GM12801 (cell line): ENCODE measurements around the gene XPO6.

Experiments used
- TF ChIP-seq, protein P1 (sequence below): IDR thresholded peaks from one replicate; pipeline ENCODE4 v1.5.1; 2011; ENCODE audit warnings: control low read depth; ENCODE audit not compliant: insufficient read length; ENCODE audit errors: extremely low read depth

The XPO6 gene

GRCh38 chr16:28211758-28212531, at the start of gene XPO6:
TSS of gene XPO6 (minus strand) at chr16:28211965. CDS start at chr16:28211368, 597 bp downstream.
- TF ChIP-seq, protein P1, sequence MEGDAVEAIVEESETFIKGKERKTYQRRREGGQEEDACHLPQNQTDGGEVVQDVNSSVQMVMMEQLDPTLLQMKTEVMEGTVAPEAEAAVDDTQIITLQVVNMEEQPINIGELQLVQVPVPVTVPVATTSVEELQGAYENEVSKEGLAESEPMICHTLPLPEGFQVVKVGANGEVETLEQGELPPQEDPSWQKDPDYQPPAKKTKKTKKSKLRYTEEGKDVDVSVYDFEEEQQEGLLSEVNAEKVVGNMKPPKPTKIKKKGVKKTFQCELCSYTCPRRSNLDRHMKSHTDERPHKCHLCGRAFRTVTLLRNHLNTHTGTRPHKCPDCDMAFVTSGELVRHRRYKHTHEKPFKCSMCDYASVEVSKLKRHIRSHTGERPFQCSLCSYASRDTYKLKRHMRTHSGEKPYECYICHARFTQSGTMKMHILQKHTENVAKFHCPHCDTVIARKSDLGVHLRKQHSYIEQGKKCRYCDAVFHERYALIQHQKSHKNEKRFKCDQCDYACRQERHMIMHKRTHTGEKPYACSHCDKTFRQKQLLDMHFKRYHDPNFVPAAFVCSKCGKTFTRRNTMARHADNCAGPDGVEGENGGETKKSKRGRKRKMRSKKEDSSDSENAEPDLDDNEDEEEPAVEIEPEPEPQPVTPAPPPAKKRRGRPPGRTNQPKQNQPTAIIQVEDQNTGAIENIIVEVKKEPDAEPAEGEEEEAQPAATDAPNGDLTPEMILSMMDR, result no peak

DNA sequence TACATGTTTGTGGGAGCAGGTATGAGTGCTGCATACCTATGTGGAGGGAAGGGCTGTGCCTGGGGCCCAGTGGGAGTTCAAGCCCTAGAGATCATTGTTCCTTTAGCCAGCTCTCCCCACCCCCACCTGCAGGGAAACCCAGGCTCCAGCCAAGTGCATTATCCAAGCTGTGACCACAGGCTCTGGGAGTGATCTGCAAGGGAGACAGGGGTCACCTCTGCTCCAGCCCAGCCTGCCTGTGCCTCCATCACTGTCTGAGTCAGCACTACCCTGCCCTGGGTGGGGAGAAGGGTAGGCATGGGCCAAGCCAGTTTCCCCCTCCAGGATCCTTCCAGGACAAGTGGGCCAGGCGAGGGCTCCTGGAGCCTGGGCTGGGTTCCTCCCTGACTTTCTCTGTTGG, 48.4 kb upstream of the XPO6 start:
- TF ChIP-seq, protein P1, result no peak

DNA sequence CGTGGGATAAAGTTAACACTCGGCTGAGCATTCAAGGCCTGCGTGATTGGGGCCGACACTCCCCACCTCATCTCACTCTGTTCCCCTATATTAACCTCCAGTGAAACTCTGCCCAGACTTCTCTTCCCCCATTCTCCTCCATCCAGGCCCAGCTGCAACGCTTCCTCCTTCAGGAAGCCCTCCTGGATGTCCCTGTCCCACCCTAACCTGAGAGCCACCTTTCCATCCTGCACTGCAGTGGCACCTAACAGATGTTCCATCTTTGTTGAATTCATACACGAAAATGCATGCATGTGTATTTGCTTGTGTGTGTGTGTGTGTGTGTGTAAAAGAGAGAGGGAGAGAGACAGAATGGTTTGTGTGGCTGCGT, 48.0 kb upstream of the XPO6 start:
- TF ChIP-seq, protein P1, result no peak

GRCh38 chr16:28259091-28259780, 47.5 kb upstream of the XPO6 start:
- TF ChIP-seq, protein P1, result no peak

DNA sequence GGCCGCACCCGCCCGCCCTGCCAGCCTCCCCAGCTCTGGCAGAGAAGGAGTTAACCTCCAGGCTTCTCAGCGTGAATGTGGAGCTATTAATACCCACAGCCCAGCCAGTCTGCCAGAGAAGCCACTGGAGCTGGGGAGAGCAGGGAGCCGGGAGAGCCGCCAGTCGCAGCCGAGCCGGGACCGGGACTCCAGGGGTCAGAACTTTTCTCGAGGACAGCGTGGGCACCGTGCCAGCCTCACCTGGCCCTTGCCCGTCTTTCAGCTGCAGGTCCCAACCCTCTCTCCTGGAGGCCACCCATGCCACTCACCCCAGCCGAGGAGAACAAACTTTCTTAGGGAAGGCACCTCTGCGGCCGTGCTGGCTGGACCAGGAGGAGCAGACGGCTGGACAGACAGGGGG, 46.8 kb upstream of the XPO6 start:
- TF ChIP-seq, protein P1, result no peak

DNA sequence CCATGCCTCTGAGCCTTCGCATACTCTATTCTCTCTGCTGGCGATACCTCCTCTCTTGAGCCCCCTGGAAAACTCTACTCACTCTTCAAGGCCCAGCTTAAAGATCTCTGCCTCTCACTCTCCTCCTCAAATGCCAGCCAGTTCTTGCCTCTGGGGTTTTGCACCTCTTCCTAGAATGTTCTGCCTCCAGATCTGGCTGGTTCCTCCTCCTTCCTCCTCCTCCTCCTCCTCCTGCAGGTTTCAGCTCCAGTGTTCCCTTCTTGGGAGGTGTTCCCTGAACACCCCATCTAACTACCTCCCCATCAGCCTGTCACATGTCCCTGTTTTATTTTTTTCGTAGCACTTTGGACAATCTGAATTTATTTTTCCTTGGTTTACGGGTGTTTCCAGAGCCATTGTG, 45.5 kb upstream of the XPO6 start:
- TF ChIP-seq, protein P1, result no peak

GRCh38 chr16:28255838-28256237, 44.1 kb upstream of the XPO6 start:
- TF ChIP-seq, protein P1, result no peak
